ENCODE data around the gene CARD6.
A peak's percentile ranks its signal among the peaks of the same experiment; 100 is the strongest.
"Not testable (repeated sequence)": the region's sequence is repeated elsewhere in the genome, so short reads cannot be mapped to it uniquely, and the experiment has no call there.

Gene CARD6

GRCh38 chr5:40841068-40841805, at the start of gene CARD6:
Gene CARD6, plus strand, starts transcription at chr5:40841367. Its CDS starts 16 bp downstream, at chr5:40841383.
- no peak for DNase-seq (ENCODE audit: low spot score)

- no peak for DNase-seq (ENCODE audit: low spot score)
Measured at GRCh38 chr5:40791715-40792139, 49.4 kb upstream of the CARD6 start.

- DNase-seq (ENCODE audit: low spot score): not testable (repeated sequence)
Measured at GRCh38 chr5:40792691-40793090, 48.5 kb upstream of the CARD6 start.

GRCh38 chr5:40794340-40794739, 46.8 kb upstream of the CARD6 start:
- DNase-seq (ENCODE audit: low spot score): not testable (repeated sequence)

- not testable (repeated sequence) for DNase-seq (ENCODE audit: low spot score)
Measured at GRCh38 chr5:40794877-40795276, 46.3 kb upstream of the CARD6 start.

- no peak for DNase-seq (ENCODE audit: low spot score)
Measured at GRCh38 chr5:40796487-40796889, 44.7 kb upstream of the CARD6 start.

- DNase-seq (ENCODE audit: low spot score): peak; percentile 59
Measured at GRCh38 chr5:40797273-40798011, 43.7 kb upstream of the CARD6 start.

GRCh38 chr5:40798012-40798800, 43.0 kb upstream of the CARD6 start, which contains the start of gene PRKAA1:
Gene PRKAA1, minus strand, starts transcription at chr5:40798374. Its CDS starts 185 bp downstream, at chr5:40798189.
- DNase-seq (ENCODE audit: low spot score): peak; percentile 80

- no peak for DNase-seq (ENCODE audit: low spot score)
Measured at GRCh38 chr5:40798801-40799210, 42.4 kb upstream of the CARD6 start.

- no peak for DNase-seq (ENCODE audit: low spot score)
Measured at GRCh38 chr5:40799258-40799657, 41.9 kb upstream of the CARD6 start.

- DNase-seq (ENCODE audit: low spot score): no peak
Measured at GRCh38 chr5:40801771-40802562, 39.2 kb upstream of the CARD6 start.

- DNase-seq (ENCODE audit: low spot score): no peak
Measured at GRCh38 chr5:40812125-40812524, 29.0 kb upstream of the CARD6 start.

GRCh38 chr5:40813698-40814281, 27.4 kb upstream of the CARD6 start:
- DNase-seq (ENCODE audit: low spot score): no peak

- no peak for DNase-seq (ENCODE audit: low spot score)
Measured at GRCh38 chr5:40823459-40823858, 17.7 kb upstream of the CARD6 start.

GRCh38 chr5:40825461-40826043, 15.6 kb upstream of the CARD6 start:
- DNase-seq (ENCODE audit: low spot score): not testable (repeated sequence)

- DNase-seq (ENCODE audit: low spot score): no peak
Measured at GRCh38 chr5:40826489-40827187, 14.5 kb upstream of the CARD6 start.

GRCh38 chr5:40827188-40827977, 13.8 kb upstream of the CARD6 start:
- DNase-seq (ENCODE audit: low spot score): no peak

GRCh38 chr5:40828021-40828631, 13.0 kb upstream of the CARD6 start:
- DNase-seq (ENCODE audit: low spot score): no peak

Measured in SW480 (cell line).